Psoas muscle (tissue), 8 donors: ENCODE data around the gene CLCN7. TPM values are rescaled to one million over a fixed set of nuclear protein-coding genes. Genes with fewer than 3 reads are reported as not detected.
A peak's percentile ranks its signal among the peaks of the same experiment; 100 is the strongest.

Source experiments
- ATAC-seq, 4 donors: fragments of 200-7000 bp; cut with Tn5 transposase; one replicate each; pipeline ENCODE4 v1.9.1; 2020; ENCODE audit warnings: moderate library complexity in 3 of 4, mild to moderate bottlenecking in 2 of 4
- DNase-seq, 2 donors: peaks; one replicate each; pipeline ENCODE4 v3.0.0-alpha.2; 2020
- H3K27ac ChIP-seq: fragments of 200-600 bp; one replicate; pipeline ENCODE4 v1.8.0; 2022
- H3K27me3 ChIP-seq, 3 donors: fragments of 200-600 bp in 1 of 3; one replicate each; pipeline versions ENCODE4 v1.6.1 to v1.8.0; 2013 to 2022; ENCODE audit warnings: low read length in 2 of 3, mild to moderate bottlenecking in 2 of 3, moderate library complexity in 1 of 3; ENCODE audit not compliant: insufficient read depth in 3 of 3
- H3K36me3 ChIP-seq, 2 donors: fragments of 200-600 bp in 1 of 2; one replicate each; pipeline versions ENCODE4 v1.6.1 to v1.8.0; 2013 to 2022; ENCODE audit warnings: low read depth in 1 of 2, mild to moderate bottlenecking in 1 of 2, moderate library complexity in 1 of 2; ENCODE audit not compliant: insufficient read depth in 1 of 2
- H3K4me1 ChIP-seq: fragments of 200-600 bp; one replicate; pipeline ENCODE4 v1.8.0; 2022
- H3K4me3 ChIP-seq: fragments of 200-600 bp; one replicate; pipeline ENCODE4 v1.8.0; 2022; ENCODE audit warnings: mild to moderate bottlenecking
- H3K9me3 ChIP-seq: fragments of 200-600 bp; one replicate; pipeline ENCODE4 v1.8.0; 2022
- CTCF ChIP-seq: fragments of 200-600 bp; IDR thresholded peaks from one replicate; pipeline ENCODE4 v1.8.0; 2022; ENCODE audit warnings: antibody characterized with exemption
- WGBS, 3 donors: extraction: QIAGEN DNeasy Blood & Tissue Kit; methylation state at CpG; one replicate each; pipeline versions ENCODE4 v1.1.6 to v1.1.7; 2013; 5-methylcytosine and 5-hydroxymethylcytosine counted together
- intact Hi-C, 2 donors: fragments of 100-400 bp; cut with DNase I; formaldehyde crosslinking; loops; one replicate each; pipeline versions ENCODE4 v1.11.0 to v1.14.2; 2022
- polyA plus RNA-seq, 3 donors: library from polyadenylated mRNA; stranded (reverse); fragments of 200-250 nt; gene quantifications; one replicate each; pipeline ENCODE4 v1.2.3, GENCODE V29; 2013
- total RNA-seq, 4 donors: library from RNA; stranded (reverse); fragmentation: NEBNext Ultra II Directional in 2 of 4; extraction: Animal tissue kit (Norgen Biotek cat#: 25700) in 2 of 4; gene quantifications; one replicate each; pipeline versions ENCODE4 v1.2.1 to v1.2.4, GENCODE V29; 2021 to 2023
- donor health status: healthy with polysubstance abuse.
- donor health status: DM: no; HTN: no; CAD: no; lungs with moderate emphysema.
- donor health status: Bipolar disorder and iron deficiency.
- donor health status: healthy.
- donor health status: DM: yes; HTN: yes; CAD: no.
- donor health status: DM: no; HTN: no; CAD: no.
- donor health status: DM: no; HTN: no; CAD: no.
- donor health status: DM: yes; HTN: yes; CAD: no.

The CLCN7 gene
- total and polyA plus RNA-seq, 7 donors: 27.0 to 65.4 (median 41.2) TPM

GRCh38 chr16:1427473-1428461 lies 47.1 kb downstream of the CLCN7 start:
- intact Hi-C loops: loop anchor here in 1 of 2 donors (10.0 kb wide), 1 partner anchor 47 kb away; the partner anchor contains the start of gene CLCN7
- Histone ChIP-seq H3K4me1 (no peaks in the 10 kb centered on the region), H3K27ac (no peak overlapping the region), H3K27me3 (no peaks in the 10 kb centered on the region), H3K4me3 (peak overlapping the region; percentile 5), H3K36me3 (no peaks in the 10 kb centered on the region), H3K9me3 (no peaks in the 10 kb centered on the region)
- no peak for TF ChIP-seq CTCF
- 81 to 85% (median 85%) methylated on average over 51 to 53 of the region's 53 CpGs for WGBS, 3 donors
- no peak for ATAC-seq
- no peak for DNase-seq

GRCh38 chr16:1426734-1427471 lies 47.9 kb downstream of the CLCN7 start:
- ATAC-seq (no peak), DNase-seq (no peak)
- intact Hi-C loops: loop anchor here in 1 of 2 donors (10.0 kb wide), 1 partner anchor 48 kb away; the partner anchor contains the start of gene CLCN7
- H3K4me3 ChIP-seq: no peak overlapping the region
- H3K27ac ChIP-seq: no peak overlapping the region
- no peaks in the 10 kb centered on the region for H3K9me3 ChIP-seq
- H3K27me3 ChIP-seq: no peaks in the 10 kb centered on the region
- no peaks in the 10 kb centered on the region for H3K36me3 ChIP-seq
- no peaks in the 10 kb centered on the region for H3K4me1 ChIP-seq
- 70 to 82% (median 74%) methylated on average over 39 to 42 of the region's 42 CpGs for WGBS, 3 donors
- no peak for TF ChIP-seq CTCF

GRCh38 chr16:1425616-1426370 lies 49.0 kb downstream of the CLCN7 start:
- DNase-seq: no peak
- no peaks in the 10 kb centered on the region for H3K9me3 ChIP-seq
- intact Hi-C loops: loop anchor here in 1 of 2 donors (10.0 kb wide), 1 partner anchor 49 kb away; the partner anchor contains the start of gene CLCN7
- WGBS, 3 donors: 74 to 83% (median 83%) methylated on average over 16 of the region's 16 CpGs
- H3K4me1 ChIP-seq: no peaks in the 10 kb centered on the region
- no peak for ATAC-seq
- no peaks in the 10 kb centered on the region for H3K27me3 ChIP-seq
- H3K27ac ChIP-seq: no peak overlapping the region
- no peak overlapping the region for H3K4me3 ChIP-seq
- no peak for TF ChIP-seq CTCF
- no peaks in the 10 kb centered on the region for H3K36me3 ChIP-seq

GRCh38 chr16:1424028-1424427 lies 50.8 kb downstream of the CLCN7 start:
- Histone ChIP-seq H3K27me3 (no peaks in the 10 kb centered on the region), H3K4me1 (peaks cover 7% of the 10 kb centered on the region), H3K36me3 (no peaks in the 10 kb centered on the region), H3K27ac (no peak overlapping the region), H3K9me3 (no peaks in the 10 kb centered on the region), H3K4me3 (no peak overlapping the region)
- no peak for TF ChIP-seq CTCF
- no peak for ATAC-seq
- DNase-seq: no peak
- WGBS, 3 donors: 88 to 93% (median 92%) methylated on average over 12 of the region's 12 CpGs
- intact Hi-C loops: loop anchor here in 1 of 2 donors (10.0 kb wide), 1 partner anchor 51 kb away; the partner anchor contains the start of gene CLCN7
